Measurements from ENCODE around the gene SLC12A8. TPM values are rescaled to one million over a fixed set of nuclear protein-coding genes. Genes with fewer than 3 reads are reported as not detected.

Gene SLC12A8
- total RNA-seq, 2 experiments from 2014 or later: 1.1 to 1.6 TPM

DNA sequence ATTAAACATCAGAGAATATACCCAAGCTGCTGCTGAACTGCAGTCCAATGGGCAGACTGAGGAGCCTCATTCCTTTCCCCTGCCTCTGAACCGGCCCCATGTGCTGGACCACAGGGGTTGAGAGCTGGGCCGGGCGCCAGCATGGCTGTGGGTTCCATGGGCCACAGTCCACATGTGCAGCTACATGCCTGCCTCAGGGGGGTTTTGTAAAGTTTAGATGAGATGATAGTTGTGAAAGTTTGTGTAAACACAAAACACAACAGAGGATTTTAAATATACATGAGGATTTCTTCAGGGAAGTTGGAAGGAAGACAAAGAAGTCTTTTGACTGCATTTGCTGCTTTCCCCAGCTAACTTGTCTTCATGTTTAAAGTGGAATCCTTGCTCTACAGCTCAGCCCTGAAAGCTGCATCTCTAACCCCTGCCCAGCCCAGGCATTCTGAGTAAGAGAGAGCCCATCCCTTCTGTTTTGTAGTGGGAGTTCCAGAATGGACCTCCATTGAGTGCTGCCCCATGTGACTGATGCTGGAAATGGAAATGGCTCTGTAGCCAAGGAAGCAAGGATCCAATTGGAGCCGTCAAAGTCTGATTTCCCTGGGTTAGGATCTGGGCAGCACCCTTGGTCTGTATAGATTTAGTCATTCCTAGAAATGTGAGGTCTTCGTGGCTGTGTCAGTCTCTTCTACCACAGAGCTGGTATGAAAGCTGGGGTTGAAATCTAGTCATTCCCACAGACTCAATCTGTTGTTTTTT is 17.5 kb downstream of the SLC12A8 start:
- no peaks in the 10 kb centered on the region for H3K36me3 Mint-ChIP-seq (ENCODE audit: low read depth)
- no peak for ATAC-seq

DNA sequence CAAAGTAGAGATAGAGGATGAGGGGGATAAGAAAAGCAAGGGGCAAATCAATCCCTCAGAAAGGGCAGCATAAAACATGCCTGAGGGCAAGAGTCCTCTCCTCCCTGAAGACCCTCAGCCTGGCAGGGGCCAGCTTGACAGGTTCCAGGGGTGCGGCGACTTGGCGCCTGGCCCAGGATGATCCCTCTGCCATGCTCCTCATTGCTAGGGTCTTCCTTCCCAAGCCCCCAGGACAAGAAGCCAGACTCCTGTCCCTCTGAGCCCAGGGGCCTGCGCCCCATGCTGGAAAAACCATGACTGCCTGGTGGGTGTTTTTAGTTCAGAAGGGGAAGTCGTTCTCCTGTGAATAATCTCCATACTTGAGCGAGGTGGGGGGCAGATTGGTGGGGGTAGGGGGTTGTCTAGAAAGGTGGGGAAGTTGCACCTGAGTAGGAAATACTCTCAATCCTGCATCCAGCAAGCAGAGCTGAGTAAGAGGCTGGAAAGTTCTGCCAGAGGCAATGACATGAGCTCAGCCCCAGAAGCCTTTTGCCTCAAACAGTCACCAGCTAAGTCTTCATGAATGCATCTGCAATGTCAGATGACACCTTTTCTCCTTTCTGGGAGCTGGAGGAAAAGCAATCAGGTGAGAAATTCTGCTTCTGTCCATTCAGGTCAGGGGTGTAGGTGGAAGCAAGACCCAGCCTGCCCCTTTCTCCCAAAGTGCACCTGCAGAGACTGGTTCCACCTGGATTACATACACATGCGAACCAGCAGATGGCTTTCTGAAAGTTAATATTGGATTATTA is 18.3 kb downstream of the SLC12A8 start:
- intact Hi-C loops (cut with micrococcal nuclease): no loop called here
- no peaks in the 10 kb centered on the region for H3K36me3 Mint-ChIP-seq (ENCODE audit: low read depth)
- no peak overlapping the region for H3K27ac Mint-ChIP-seq
- no peak for ATAC-seq
- H3K4me1 Mint-ChIP-seq (ENCODE audit: low read depth): no peaks in the 10 kb centered on the region
- H3K27me3 Mint-ChIP-seq: peaks cover 2% of the 10 kb centered on the region
- no peak for DNase-seq
- no peak for TF ChIP-seq CTCF (IDR thresholded peaks at IDR 0.05)
- no peak overlapping the region for H3K4me3 Mint-ChIP-seq
- no peaks in the 10 kb centered on the region for H3K9me3 Mint-ChIP-seq
- POLR2A ChIA-PET: no interaction called here
- CTCF ChIA-PET: no interaction called here

More for the DNA sequence above, 17.5 kb downstream of the SLC12A8 start:
- Mint-ChIP-seq H3K4me1 (ENCODE audit: low read depth) (no peaks in the 10 kb centered on the region), H3K27ac (no peak overlapping the region), H3K9me3 (no peaks in the 10 kb centered on the region), H3K4me3 (no peak overlapping the region), H3K27me3 (peaks cover 2% of the 10 kb centered on the region)
- intact Hi-C loops (cut with micrococcal nuclease): no loop called here
- ChIA-PET CTCF (interaction anchor here (1.3 kb wide), 2 partner anchors 15 to 294 kb away, joined by 3 read pairs; no protein-coding TSS in a partner anchor), POLR2A (interaction anchor here (1.0 kb wide), 1 partner anchor 51 kb away, joined by 3 read pairs; no protein-coding TSS in a partner anchor)
- DNase-seq: no peak
- TF ChIP-seq CTCF (IDR thresholded peaks at IDR 0.05): no peak

DNA sequence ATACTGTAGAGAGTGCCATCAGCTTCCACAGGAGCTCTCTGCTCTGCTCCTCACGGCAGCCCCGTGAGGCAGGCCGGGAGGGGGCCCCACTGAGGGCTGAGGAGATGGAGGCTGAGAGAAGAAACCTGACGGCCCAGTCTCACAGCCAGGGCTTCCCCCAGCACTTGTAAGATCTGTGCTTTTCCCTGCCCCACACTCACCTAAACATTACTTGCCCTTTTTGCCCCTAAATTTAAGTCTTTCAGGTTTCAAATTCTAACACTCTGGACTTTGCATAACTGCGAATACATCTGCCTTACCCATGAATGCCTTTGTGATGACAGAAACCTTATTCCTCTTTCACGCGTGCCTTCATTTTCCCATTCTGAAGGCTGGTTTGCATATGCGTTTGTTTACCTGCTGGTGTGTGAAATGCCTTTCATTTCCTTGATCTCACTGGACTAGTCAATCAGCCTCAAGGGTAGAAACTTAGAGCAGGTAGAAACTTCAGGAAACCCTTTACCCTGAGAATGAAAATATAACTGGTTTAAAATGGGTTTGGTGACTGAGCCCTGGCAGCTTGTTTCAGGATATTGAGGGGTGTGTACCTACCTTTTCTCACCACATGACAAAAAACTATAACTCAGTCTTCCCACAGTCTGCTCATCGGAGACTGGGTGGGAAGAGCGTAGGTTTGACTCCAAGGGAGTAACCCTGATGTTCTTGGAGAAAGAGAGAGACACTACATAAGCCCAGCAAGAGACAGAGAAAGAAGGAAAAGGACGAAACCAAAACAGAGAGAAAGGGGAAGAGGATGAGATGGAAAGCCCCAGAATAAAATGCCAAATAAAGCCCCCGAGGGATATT is 20.1 kb downstream of the SLC12A8 start:
- Mint-ChIP-seq H3K36me3 (ENCODE audit: low read depth) (no peaks in the 10 kb centered on the region), H3K27me3 (peaks cover 2% of the 10 kb centered on the region), H3K9me3 (no peaks in the 10 kb centered on the region), H3K4me3 (no peak overlapping the region), H3K4me1 (ENCODE audit: low read depth) (no peaks in the 10 kb centered on the region), H3K27ac (no peak overlapping the region)
- intact Hi-C loops (cut with micrococcal nuclease): no loop called here
- TF ChIP-seq CTCF (IDR thresholded peaks at IDR 0.05): no peak
- DNase-seq (no peak), ATAC-seq (peak; percentile 34)
- CTCF ChIA-PET: interaction anchor here (1.4 kb wide), 1 partner anchor 10 kb away, joined by 4 read pairs; no protein-coding TSS in a partner anchor
- POLR2A ChIA-PET: no interaction called here

DNA sequence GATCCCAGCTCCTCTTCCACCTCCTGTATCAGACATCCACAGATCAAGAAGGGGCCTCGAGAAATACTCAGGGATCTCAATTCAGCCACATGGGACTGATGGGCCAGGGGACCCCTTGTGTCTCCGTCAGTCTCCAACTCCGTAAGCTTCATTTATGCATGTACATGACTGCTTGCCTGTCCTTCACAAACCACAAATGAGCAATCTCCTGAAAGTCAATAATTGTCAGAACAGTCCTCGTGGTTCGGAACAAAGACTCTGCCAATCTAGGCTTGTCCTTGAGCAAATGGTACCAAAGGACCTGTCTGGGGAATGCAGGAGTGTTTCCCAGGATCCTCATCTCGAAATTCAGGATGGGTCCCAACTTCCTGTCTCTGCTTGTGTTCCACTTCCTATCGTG is 20.8 kb downstream of the SLC12A8 start:
- Mint-ChIP-seq H3K27me3 (peaks cover 2% of the 10 kb centered on the region), H3K4me1 (ENCODE audit: low read depth) (no peaks in the 10 kb centered on the region), H3K9me3 (no peaks in the 10 kb centered on the region), H3K27ac (no peak overlapping the region), H3K36me3 (ENCODE audit: low read depth) (no peaks in the 10 kb centered on the region), H3K4me3 (no peak overlapping the region)
- TF ChIP-seq CTCF (IDR thresholded peaks at IDR 0.05): no peak
- CTCF ChIA-PET: interaction anchor here (0.6 to 1.2 kb wide), 2 partner anchors 10 to 200 kb away, joined by 3 read pairs; no protein-coding TSS in a partner anchor
- ATAC-seq (no peak), DNase-seq (no peak)
- POLR2A ChIA-PET: no interaction called here
- intact Hi-C loops (cut with micrococcal nuclease): no loop called here
